GM12878 (cell line): ENCODE measurements around the gene SHB.

ENCODE experiments used
- CEBPZ ChIP-seq: fragments of 150-350 bp; IDR thresholded peaks from 2 replicates; pipeline ENCODE4 v1.6.1; 2016; ENCODE audit warnings: low read depth, low read length
- CTCF ChIP-seq, 3 experiments: IDR thresholded peaks in 2 of 3; conservative IDR thresholded peaks in 1 of 3; 2 replicates each; pipeline ENCODE4 v1.5.1; 2011; ENCODE audit warnings: low read depth in 3 of 3, low read length in 3 of 3, mild to moderate bottlenecking in 3 of 3, control low read depth in 2 of 3, moderate library complexity in 2 of 3, inconsistent platforms in 1 of 3, mixed read lengths in 1 of 3; ENCODE audit not compliant: control insufficient read depth in 2 of 3, insufficient read depth in 1 of 3; ENCODE audit errors: extremely low read depth in 1 of 3
- DPF2 ChIP-seq: fragments of 450-650 bp; IDR thresholded peaks from 2 replicates; pipeline ENCODE4 v1.6.1; 2017; ENCODE audit warnings: mild to moderate bottlenecking
- ESRRA ChIP-seq: IDR thresholded peaks from 2 replicates; pipeline ENCODE4 v1.6.1; 2012; ENCODE audit warnings: mild to moderate bottlenecking, low read length, improper control_type of control experiment
- MTA2 ChIP-seq: fragments of 450-650 bp; IDR thresholded peaks from 2 replicates; pipeline ENCODE4 v1.6.1; 2016; ENCODE audit warnings: low read depth, mild to moderate bottlenecking, moderate library complexity
- PBX3 ChIP-seq: IDR thresholded peaks from 2 replicates; pipeline ENCODE4 v1.6.1; 2011; ENCODE audit warnings: mild to moderate bottlenecking, low read depth, low read length, moderate library complexity; ENCODE audit not compliant: insufficient replicate concordance
- POLR2AphosphoS5 ChIP-seq: IDR thresholded peaks from 2 replicates; pipeline ENCODE4 v1.6.1; 2011; ENCODE audit warnings: mild to moderate bottlenecking, low read length, inconsistent platforms
- TBL1XR1 ChIP-seq: IDR thresholded peaks from 2 replicates; pipeline ENCODE4 v1.6.1; 2012; ENCODE audit warnings: low read depth, low read length, improper control_type of control experiment
- YY1 ChIP-seq: IDR thresholded peaks from 2 replicates; pipeline ENCODE4 v1.6.1; 2011; ENCODE audit warnings: low read depth, mild to moderate bottlenecking, low read length

- TF ChIP-seq DPF2 (no peak), CTCF (IDR thresholded peaks at IDR 0.05 in 2 of 3, conservative IDR thresholded peaks at IDR 0.05 in 1 of 3; ENCODE audit: control insufficient read depth in 2 of 3, extremely low read depth in 1 of 3, insufficient read depth in 1 of 3, low read depth in 3 of 3, low read length in 3 of 3) (no peak), YY1 (no peak), MTA2 (no peak), POLR2AphosphoS5 (no peak), TBL1XR1 (no peak), CEBPZ (no peak), ESRRA (no peak), PBX3 (no peak)
Measured at GRCh38 chr9:38007016-38007415, 62.0 kb downstream of the SHB start.
